NCI-H526 (cell line): ENCODE results near the gene GPR183.

Experiments
- DNase-seq, 2 experiments: peaks; one replicate each; lab custom pipeline; 2025; lab: John Stamatoyannopoulos, UW

Gene GPR183

DNA sequence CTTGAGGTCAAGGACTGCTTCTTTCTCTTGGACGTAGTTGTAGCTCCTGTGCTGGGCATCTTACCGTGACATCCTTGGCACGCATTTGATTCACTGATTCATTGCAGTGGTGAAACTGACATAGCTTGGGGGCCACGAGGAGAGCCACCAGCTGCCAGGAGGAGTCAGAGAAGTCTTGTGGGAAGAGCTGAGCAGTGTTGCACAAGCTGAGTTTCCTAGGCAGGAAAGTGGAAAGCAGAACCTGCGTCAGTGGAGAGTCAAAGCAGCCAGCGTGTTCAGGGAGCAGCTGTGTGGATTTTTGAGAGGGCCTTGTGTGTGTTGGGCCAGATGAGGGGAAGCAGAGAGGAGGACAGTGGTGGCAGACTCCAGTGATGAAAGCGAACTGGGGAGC lies 5.3 kb upstream of the GPR183 start:
- DNase-seq: no peak

DNA sequence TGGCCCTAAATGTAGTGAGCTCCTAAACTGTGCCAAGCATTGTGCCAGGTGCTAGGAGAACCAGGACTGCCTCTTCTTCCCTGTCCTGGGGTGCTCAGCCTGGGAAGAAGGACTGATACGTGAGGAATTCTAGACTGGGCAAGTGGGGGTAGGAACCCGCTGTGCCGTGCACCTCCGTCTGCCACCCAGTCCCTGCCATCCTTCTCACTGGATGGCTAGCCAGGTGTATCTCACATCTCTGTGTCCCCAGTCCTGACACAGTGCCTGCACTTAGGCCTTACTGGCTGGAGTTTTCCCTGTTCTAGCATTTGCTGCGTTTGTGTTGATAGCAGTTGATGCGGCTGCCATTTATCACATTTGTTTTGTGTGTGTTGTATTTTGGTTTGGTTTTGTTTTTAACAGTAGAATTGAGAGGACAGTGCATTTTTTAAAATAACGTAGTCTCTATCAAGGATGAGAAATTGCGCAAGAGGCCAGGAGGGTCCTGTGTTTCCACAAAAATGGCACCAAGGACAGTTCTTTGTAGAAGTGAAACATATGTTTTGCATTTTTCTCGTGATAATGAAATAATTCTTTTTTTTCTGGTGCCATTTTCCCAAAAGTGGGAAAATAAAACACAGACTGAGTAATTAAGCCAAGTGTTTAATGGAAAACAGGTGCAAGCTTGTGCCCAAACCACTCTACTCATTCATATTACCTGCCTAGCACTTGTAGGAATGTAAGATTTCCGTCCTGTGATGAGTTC lies 4.7 kb upstream of the GPR183 start:
- DNase-seq: no peak

DNA sequence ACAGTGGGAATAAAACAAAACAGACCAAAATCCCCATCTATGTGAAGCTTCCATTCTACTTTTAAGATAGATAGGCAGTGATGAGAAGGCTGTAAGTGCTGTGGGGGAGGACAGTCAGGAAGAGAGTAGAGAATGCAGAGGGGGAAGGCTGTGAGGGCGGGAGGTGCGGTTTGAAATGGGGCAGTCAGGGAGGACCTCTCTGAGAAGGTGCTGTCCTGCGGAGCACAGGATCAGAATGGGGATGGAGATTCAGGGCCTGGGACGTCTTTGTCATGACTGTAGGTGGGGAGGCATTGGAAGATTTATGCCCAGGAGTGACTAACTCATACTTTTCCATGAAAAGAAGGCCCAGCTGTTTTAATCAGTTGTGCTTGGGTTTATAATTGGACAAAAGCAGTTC lies 3.9 kb upstream of the GPR183 start:
- DNase-seq: no peak

DNA sequence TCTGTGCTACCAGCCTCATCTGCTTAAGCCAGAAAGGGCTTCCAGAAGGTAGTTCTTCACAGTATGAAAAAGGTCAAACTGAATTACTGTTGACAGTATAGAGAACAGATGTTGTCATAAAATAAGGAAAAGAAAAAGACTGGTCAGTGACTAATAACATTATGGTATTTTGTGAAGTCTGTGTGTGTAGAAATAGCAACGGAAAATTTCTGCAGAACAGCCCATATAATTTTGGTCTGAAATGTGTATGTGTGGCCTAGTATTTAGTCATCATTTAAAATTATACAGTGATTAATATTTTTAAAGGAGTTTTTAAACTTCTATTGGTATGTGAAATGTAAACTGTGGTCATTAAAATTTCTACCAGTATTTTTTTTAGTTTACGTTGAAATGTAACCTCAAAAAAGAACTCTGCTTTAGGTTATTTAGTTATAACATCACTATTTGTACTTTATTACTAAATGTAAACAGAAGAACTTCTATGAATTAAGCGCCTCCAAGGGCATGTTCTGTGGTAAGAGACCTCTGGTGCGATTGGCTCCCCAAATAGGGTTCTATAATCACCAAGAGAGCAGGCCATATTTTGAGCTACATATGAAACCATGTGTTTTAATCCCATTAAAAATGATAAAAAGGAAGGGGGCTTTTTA lies 3.3 kb upstream of the GPR183 start:
- DNase-seq: no peak

DNA sequence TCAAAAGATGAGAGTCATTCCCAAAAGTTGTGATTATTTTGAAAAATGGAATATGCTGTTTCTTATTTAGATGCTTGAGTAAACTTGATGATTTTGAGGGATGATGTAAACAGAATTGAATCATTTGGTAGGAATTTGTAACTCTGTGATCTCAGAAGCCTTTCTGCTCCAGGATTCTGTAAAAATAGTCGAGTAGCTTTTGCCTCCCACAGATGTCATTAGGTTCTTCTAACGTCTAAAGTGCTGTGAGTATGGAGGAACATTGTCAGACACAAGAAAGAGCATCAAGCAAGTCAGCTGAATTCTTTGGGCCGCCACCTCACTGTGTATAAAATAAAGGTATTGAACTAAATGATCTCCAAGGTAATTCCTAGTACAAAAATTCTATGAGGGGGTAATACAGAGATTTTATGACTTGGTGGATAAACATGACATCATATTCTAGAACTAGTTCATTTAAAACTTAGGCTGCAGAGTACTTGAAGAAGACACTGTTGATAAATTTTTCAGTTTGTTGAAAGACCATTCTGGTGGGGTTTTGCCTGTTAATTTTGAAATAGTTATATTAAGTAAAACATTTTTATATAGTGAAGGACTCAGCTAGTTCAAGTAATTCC lies 1.4 kb upstream of the GPR183 start:
- DNase-seq: no peak

DNA sequence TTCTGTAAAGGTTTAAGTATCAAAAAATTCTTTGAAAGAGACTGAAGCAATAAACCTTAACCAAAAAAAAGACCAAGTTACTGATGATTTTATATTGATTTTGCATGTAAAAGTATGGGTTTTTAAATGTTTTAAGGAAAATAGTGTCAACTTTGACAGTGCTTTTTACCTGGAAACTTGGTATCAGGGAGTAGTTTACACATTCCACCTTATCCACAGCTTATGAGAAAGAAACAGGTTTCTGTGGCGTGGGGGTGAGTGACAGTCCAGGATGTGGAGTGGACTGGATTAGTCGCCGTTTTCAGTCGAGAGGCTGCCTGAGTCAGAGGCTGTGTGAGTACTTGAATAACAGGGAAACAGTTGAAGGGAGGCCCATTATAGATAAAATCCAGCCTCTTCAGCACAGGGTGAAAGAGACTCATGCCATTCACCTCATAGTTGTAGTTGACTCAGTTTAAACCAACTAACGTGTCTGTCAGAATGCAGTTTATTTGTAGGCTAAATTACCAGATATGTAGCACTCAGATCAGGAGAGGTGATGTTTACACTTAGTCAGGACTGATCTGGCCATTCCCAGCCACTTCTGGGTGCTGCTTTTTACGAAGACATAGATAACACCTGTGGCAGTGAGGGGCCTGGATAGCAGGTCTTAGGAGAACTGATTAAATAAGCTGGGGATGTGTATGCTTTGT lies 595 bp upstream of the GPR183 start:
- DNase-seq: no peak

DNA sequence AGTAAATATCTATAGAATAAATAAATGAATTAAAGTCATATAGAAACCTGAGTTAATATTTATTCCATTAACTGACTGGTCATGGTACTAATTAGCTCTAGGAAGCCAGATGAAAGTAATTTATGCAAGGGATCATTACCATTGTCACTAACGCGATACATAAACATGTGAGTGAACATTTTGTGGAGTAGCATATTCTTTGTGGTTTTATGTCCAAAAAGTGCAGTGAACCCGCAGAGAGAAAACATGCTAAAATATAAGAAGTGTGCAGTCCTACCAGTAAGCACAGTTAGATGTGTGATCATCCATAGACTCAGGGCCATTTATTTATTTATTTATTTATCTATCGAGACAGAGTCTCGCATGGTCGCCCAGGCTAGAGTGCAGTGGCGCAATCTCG lies 1.6 kb downstream of the GPR183 start:
- no peak for DNase-seq

DNA sequence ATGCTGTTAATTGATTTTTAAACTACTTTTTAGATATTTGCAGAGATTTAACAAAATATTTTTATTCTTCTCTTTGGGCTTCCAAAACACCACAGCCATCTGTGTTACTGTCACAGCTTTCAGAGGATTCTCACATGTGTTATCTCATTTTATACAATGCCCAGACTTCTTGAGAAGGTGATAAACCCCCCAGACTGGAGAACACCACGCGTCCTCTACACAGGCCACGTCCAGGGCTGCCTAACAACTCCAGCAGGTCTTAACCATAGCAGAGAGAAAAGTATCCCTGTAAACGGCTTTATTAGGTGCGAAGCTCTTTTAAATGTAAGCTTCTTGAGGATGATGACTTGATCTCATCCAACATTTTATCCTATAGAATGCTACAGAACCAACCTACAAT lies 2.0 kb downstream of the GPR183 start:
- no peak for DNase-seq

DNA sequence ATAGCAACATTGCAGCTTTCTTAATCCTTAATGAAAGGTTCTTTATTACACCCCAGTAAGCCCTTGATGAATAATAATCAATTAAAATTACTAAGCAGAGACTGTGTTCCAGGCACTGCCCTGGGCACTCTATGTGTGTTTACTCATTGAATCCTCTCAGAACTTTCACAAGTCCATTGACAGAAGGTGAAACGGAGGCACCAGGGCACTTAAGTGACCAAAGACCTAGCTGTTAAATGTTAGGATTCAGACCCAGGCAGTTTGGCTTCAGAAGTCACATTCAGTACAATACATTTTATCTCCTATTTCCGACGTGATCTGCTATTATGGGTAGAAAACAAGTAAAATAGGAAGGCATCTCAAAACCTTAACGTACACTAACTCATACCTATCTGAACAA lies 2.7 kb downstream of the GPR183 start:
- DNase-seq: no peak

DNA sequence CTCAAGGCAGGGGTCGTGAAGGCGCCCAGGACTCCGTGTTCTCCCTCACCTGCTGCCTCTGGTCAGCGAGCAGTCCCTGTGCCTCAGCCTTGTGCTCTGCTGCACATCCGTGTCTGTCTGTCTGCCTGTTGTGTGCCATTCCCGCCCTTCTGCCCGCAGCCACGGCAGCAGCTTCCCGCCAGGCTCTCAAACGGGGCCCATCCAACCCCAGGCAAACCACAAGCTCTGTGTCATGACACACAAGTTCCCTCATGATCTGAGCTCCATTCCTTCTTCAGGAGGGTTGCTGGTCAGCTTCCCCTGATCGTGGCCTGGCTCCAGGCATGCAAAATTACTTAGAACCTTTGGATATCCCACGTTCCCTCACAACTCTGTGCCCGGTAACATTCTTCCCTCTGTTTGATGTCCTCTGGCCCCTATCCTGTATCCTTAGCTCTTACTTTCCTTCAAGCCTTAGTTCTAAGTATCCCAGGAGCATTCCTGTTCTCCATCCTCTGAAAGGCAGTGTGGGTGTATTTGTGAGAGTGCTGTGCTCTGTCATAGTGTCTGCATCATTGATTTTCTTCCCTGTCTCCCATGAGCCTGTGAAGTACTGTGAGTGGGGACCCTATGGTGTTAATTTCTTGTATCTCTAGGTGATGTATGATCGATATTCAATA lies 3.2 kb downstream of the GPR183 start:
- DNase-seq: no peak

DNA sequence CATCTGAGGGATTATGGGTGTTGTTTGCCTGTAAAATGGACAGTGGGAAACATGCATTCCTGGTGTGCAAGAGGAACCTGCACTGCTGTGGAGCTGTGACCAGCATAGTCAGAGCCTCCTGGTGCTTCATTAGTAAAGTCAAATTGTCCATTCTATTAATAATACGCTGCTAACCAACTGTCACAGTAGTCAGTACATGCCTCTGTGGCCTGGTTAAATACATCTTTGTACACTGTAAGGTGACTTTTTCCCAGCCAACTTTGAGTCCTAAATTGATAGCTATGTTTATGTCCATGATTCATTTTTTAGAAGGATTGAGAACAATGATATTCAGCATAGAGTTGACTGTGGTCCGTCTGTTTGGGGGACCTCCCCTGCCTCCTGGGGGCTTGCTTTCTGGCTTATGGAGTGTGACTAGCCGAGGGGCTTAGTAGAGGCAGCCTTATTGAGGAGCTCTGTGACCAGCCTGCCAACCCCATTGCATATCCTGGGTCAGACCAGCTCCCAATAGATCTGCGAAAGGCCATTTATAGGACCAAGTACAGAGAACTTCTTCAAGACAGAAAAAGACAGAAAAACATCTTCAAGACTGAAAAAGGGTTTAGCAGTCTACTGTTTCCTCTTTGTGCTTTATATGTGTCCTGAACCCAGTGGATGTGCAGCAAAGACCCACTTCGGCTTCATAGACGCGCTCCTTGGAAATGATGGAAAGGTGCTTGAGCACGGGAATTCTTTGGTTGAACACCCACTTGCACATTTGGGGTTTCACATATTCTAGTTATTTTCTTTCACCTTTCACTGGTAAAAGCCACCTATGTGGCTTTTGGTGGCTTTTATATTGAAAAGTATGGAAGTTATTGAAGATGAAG lies 4.3 kb downstream of the GPR183 start:
- no peak for DNase-seq

DNA sequence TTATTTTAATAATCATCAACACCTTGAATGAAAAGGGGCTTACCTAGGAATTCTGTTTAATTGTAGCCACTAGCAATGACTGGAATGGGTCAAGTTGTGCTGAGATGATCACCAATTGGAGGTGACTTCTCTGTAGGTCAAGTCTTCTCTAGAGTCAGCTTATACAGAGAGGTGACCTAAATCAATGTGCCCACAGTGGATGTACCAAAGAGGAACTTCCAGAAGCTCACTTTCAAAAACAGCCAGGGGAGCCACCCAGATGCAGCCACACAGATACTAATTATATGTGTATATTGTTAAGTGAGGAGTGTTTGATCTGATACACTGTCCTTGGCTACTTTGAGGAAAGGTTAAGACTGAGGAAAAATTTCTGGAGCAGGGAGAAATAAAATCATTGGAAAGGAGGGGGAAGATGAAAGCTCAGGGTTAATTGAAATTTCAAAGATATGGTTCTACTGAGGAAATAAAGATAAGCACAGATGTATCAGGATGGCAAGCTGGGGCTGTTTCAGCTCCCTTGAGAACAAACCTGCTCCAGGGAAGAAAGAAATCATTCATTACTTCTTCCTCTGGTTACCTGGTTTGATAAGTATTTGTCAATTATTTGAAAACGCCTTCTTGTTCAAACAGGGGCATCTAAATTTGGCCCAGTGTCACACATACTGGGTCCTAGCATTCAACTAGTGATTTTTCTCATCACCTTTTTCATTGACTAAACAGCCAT lies 5.1 kb downstream of the GPR183 start:
- no peak for DNase-seq

DNA sequence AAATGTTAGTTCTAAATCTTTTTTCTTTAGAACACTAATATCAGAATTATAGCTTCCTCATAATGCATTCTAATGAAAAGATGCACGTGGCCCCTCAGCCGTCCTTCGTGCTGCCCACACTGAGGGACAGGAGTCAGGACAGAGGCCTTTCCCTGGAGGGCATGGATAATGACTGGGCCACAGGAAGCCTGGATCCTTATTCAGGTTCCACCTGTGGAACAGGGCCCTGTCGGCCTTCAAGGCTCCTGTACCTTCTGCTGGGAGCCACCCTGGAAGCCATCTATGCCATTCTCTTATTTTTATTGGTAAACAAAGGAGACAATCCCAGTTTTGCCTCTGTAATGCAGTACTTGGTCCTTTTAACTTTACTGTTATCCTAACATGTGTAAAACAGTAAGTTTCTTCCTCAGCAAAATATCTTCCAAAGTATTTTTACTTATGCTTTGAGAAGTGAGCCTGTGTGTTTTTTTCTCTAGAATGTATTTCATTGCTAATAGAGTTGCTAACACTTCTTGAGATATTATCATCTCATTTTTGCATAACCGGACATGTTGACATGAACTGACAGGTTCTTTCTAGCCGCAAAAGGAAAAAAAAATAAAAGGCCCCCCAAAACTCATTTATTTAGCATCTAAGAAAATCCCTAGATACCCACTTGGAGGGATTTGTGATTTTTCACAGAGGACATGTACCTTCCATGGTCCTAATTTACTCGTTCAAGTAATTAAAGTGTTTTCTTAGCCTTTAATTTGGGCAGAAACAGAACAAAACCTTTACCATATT lies 6.0 kb downstream of the GPR183 start:
- DNase-seq: no peak

DNA sequence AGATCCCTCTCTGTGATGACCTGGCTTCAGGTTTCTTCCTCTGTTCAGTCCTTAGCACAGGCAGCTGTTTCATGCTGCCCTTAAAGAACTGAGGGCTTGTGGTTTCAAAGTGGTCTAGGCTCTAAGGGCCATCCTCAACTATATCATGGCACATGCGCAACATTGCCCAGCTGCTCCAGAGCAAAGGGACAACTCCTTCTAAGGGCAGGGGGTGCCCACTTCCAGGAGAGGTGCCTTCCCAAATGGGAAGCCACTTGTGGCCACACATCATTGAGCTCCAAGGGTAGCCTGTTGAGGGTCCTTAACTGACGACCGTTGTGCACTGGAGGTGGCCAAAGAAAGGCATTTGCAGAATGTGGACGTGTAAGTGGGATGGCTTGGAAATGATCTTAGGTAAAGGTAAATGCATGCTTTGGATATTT lies 7.3 kb downstream of the GPR183 start:
- DNase-seq: no peak

DNA sequence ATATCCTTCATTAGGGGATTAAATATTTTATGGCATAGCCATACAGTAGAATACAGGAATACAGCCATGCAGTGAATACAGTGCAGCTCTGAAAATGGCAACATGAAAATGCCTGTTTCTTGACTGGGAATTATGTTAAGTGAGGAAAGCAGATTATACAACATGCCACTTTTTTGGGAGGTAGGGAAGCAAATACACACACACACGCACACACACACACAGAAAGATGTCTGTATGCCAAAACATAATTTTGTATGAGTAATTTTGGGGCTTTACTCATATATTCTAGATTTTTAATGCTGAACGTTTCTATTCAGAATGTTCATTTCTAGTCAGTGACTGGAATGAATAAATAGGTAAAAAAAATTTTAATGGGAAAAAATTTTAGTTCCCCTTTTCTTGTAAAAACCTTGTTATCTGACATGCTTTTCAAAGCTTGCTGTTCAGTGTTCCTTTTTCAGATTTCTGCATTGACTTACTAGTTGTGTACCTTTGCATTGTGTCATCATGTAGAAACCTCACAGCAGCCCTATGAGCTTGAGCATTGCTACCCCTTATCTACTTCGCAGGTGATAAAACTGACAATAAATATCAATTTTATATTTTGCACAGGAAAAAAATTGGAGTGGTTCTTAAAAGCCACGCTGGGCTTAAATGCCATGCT lies 7.8 kb downstream of the GPR183 start:
- no peak for DNase-seq

DNA sequence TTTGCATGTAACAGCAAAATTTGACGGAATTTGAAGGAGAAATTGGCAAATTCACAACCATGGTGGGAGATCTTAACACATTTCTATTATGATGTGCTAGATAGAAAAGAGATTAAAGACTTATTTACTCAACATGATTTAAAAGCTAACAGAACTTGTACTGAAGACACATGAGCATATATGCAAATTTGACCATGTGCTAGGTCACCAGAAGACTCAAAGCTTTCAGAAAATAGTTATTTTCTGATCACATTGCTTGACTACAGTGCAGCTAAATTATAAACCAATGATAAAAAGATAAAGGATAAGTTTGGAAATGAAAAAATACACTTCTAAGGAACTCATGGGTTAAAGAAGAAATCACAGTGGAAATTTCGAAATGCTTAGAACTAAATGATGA lies 9.1 kb downstream of the GPR183 start:
- peak in 1 of 2 experiments; percentile 12 for DNase-seq

DNA sequence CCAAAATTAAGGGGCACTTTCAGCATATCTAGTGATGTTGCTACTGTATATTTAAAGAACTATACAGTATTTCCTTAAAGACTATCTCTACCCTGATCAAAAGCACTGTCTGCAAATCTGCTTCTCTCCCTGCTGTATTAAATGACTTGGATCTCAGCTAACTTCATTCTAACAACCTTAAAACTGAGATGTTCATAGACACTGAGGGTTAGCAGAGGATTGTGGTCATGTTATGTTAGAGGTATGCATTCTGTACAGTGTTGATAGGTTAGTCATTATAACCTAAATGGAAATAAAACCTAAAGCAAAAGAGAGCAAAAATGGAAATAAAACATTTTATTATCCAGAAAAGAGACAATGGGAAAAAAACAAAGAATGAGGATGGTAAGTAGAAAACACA lies 9.9 kb downstream of the GPR183 start:
- DNase-seq: no peak

DNA sequence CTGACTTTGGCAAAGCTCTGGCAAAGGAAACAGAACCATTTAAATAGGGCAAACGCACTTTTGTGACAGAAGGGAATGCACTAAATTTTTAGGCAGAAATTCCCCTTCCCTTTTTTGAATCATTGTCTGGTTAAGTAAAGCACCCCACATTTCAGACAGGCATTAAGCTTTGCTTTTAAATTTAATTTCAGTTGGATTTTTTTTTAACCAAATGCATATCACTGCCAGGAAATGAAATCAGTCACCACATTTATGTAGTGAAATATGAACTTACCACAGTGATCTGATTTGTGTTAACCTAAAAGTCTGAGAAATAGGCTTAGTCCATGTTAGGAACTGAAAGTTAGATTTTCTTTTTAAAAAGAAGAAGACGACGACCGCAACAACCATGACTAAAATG lies 10.8 kb downstream of the GPR183 start:
- DNase-seq: no peak

DNA sequence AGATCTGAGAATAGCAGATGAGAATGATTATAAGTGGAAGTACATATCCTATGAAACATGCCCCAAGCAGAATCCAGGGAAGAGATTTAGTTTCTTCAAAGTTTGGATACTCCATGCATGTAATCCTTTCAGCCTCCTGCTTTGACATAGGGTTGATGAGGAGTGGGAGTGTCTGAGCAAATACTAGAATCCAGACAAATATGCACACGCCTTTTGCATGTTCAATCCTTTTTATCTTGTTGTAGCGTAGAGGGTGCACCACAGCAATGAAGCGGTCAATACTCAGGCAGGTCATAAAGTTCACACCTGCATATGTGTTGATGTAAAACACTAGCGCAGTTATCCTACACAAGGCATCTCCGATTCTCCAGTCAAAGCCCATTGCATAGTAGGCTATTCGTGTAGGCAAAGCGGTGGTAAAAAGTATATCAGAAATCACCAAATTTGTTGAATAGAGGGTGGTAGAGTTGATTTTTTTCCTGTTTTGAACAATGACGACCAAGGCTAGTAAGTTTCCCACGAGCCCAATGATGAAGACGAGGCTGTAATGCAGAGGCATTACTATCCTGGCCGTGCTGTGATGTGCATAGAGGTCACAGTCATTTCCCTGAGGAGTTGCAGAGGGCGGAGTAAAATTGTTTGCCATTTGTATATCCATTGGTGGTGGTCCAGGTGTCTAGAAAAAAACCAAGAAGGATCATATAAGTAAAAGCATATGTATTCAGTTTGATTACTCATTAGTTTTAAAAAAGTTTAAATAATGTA lies 11.5 kb downstream of the GPR183 start:
- no peak for DNase-seq
